ENCODE measurements around the gene AGO3.
A peak's percentile ranks its signal among the peaks of the same experiment; 100 is the strongest.
"Not testable (repeated sequence)": the region's sequence is repeated elsewhere in the genome, so short reads cannot be mapped to it uniquely, and the experiment has no call there.

AGO3 gene

GRCh38 chr1:35930593-35931445 is at the start of gene AGO3:
TSS of gene AGO3 (plus strand) at chr1:35931105. CDS start at chr1:35931427, 322 bp downstream.
- H3K4me1 Mint-ChIP-seq (ENCODE audit: low read depth) = peaks cover 33% of the 10 kb centered on the region
- H3K4me3 Mint-ChIP-seq = peak within 1 kb of the TSS; percentile 96
- no peaks in the 10 kb centered on the region for H3K27me3 Mint-ChIP-seq
- H3K36me3 Mint-ChIP-seq = no peaks in the 10 kb centered on the region
- peak within 1 kb of the TSS; percentile 97 for H3K27ac Mint-ChIP-seq
- H3K9me3 Mint-ChIP-seq (ENCODE audit: low read depth) = no peaks in the 10 kb centered on the region

GRCh38 chr1:35881850-35882273 is 49.0 kb upstream of the AGO3 start:
- no peaks in the 10 kb centered on the region for H3K9me3 Mint-ChIP-seq (ENCODE audit: low read depth)
- H3K27me3 Mint-ChIP-seq = no peaks in the 10 kb centered on the region
- peaks cover 38% of the 10 kb centered on the region for H3K4me1 Mint-ChIP-seq (ENCODE audit: low read depth)
- H3K4me3 Mint-ChIP-seq = peak overlapping the region; percentile 60
- H3K27ac Mint-ChIP-seq = peak overlapping the region; percentile 29
- H3K36me3 Mint-ChIP-seq = no peaks in the 10 kb centered on the region

GRCh38 chr1:35882586-35882944 is 48.3 kb upstream of the AGO3 start:
- H3K9me3 Mint-ChIP-seq (ENCODE audit: low read depth) = no peaks in the 10 kb centered on the region
- peak overlapping the region; percentile 60 for H3K4me3 Mint-ChIP-seq
- H3K36me3 Mint-ChIP-seq = no peaks in the 10 kb centered on the region
- no peak overlapping the region for H3K27ac Mint-ChIP-seq
- H3K4me1 Mint-ChIP-seq (ENCODE audit: low read depth) = peaks cover 45% of the 10 kb centered on the region
- H3K27me3 Mint-ChIP-seq = no peaks in the 10 kb centered on the region

- H3K27me3 Mint-ChIP-seq = no peaks in the 10 kb centered on the region
- H3K4me3 Mint-ChIP-seq = peak within 1 kb of the TSS; percentile 94
- peaks cover 49% of the 10 kb centered on the region for H3K4me1 Mint-ChIP-seq (ENCODE audit: low read depth)
- peak within 1 kb of the TSS; percentile 88 for H3K27ac Mint-ChIP-seq
- H3K9me3 Mint-ChIP-seq (ENCODE audit: low read depth) = no peaks in the 10 kb centered on the region
- no peaks in the 10 kb centered on the region for H3K36me3 Mint-ChIP-seq
Measured at GRCh38 chr1:35882945-35883634, 47.8 kb upstream of the AGO3 start, which contains the start of gene AGO1. TSS of gene AGO1 (plus strand) at chr1:35883209. CDS start at chr1:35883422, 213 bp downstream.

- Mint-ChIP-seq H3K27ac (peak overlapping the region; percentile 88), H3K4me3 (peak overlapping the region; percentile 94), H3K9me3 (ENCODE audit: low read depth) (no peaks in the 10 kb centered on the region), H3K36me3 (peaks cover under 1% of the 10 kb centered on the region), H3K4me1 (ENCODE audit: low read depth) (peaks cover 49% of the 10 kb centered on the region), H3K27me3 (no peaks in the 10 kb centered on the region)
Measured at GRCh38 chr1:35883635-35884101, 47.2 kb upstream of the AGO3 start.

- no peaks in the 10 kb centered on the region for H3K9me3 Mint-ChIP-seq (ENCODE audit: low read depth)
- no peaks in the 10 kb centered on the region for H3K27me3 Mint-ChIP-seq
- peak overlapping the region; percentile 64 for H3K4me3 Mint-ChIP-seq
- peaks cover 49% of the 10 kb centered on the region for H3K4me1 Mint-ChIP-seq (ENCODE audit: low read depth)
- peak overlapping the region; percentile 54 for H3K27ac Mint-ChIP-seq
- peaks cover 3% of the 10 kb centered on the region for H3K36me3 Mint-ChIP-seq
Measured at GRCh38 chr1:35884934-35885333, 46.0 kb upstream of the AGO3 start.

- peaks cover 3% of the 10 kb centered on the region for H3K36me3 Mint-ChIP-seq
- no peak overlapping the region for H3K4me3 Mint-ChIP-seq
- no peaks in the 10 kb centered on the region for H3K9me3 Mint-ChIP-seq (ENCODE audit: low read depth)
- peaks cover 49% of the 10 kb centered on the region for H3K4me1 Mint-ChIP-seq (ENCODE audit: low read depth)
- no peak overlapping the region for H3K27ac Mint-ChIP-seq
- H3K27me3 Mint-ChIP-seq = no peaks in the 10 kb centered on the region
Measured at GRCh38 chr1:35885961-35886558, 44.8 kb upstream of the AGO3 start.

- H3K4me3 Mint-ChIP-seq = no peak overlapping the region
- H3K36me3 Mint-ChIP-seq = peaks cover 3% of the 10 kb centered on the region
- H3K4me1 Mint-ChIP-seq (ENCODE audit: low read depth) = peaks cover 48% of the 10 kb centered on the region
- H3K9me3 Mint-ChIP-seq (ENCODE audit: low read depth) = no peaks in the 10 kb centered on the region
- no peaks in the 10 kb centered on the region for H3K27me3 Mint-ChIP-seq
- peak overlapping the region; percentile 16 for H3K27ac Mint-ChIP-seq
Measured at GRCh38 chr1:35886577-35887431, 44.1 kb upstream of the AGO3 start.

GRCh38 chr1:35887508-35887907 is 43.4 kb upstream of the AGO3 start:
- no peak overlapping the region for H3K4me3 Mint-ChIP-seq
- H3K27me3 Mint-ChIP-seq = no peaks in the 10 kb centered on the region
- peaks cover 8% of the 10 kb centered on the region for H3K36me3 Mint-ChIP-seq
- H3K27ac Mint-ChIP-seq = peak overlapping the region; percentile 22
- no peaks in the 10 kb centered on the region for H3K9me3 Mint-ChIP-seq (ENCODE audit: low read depth)
- peaks cover 41% of the 10 kb centered on the region for H3K4me1 Mint-ChIP-seq (ENCODE audit: low read depth)

GRCh38 chr1:35888255-35888654 is 42.6 kb upstream of the AGO3 start:
- no peak overlapping the region for H3K4me3 Mint-ChIP-seq
- H3K27ac Mint-ChIP-seq = no peak overlapping the region
- no peaks in the 10 kb centered on the region for H3K9me3 Mint-ChIP-seq (ENCODE audit: low read depth)
- no peaks in the 10 kb centered on the region for H3K27me3 Mint-ChIP-seq
- peaks cover 38% of the 10 kb centered on the region for H3K4me1 Mint-ChIP-seq (ENCODE audit: low read depth)
- H3K36me3 Mint-ChIP-seq = peaks cover 8% of the 10 kb centered on the region

- not testable (repeated sequence) for H3K9me3 Mint-ChIP-seq (ENCODE audit: low read depth); H3K27me3 Mint-ChIP-seq; H3K4me3 Mint-ChIP-seq; H3K27ac Mint-ChIP-seq
- Mint-ChIP-seq H3K36me3 (peaks cover 10% of the 10 kb centered on the region), H3K4me1 (ENCODE audit: low read depth) (peaks cover 38% of the 10 kb centered on the region)
Measured at GRCh38 chr1:35888981-35889380, 41.9 kb upstream of the AGO3 start.

- no peaks in the 10 kb centered on the region for H3K27me3 Mint-ChIP-seq
- no peaks in the 10 kb centered on the region for H3K9me3 Mint-ChIP-seq (ENCODE audit: low read depth)
- H3K27ac Mint-ChIP-seq = no peak overlapping the region
- no peak overlapping the region for H3K4me3 Mint-ChIP-seq
- no peaks in the 10 kb centered on the region for H3K4me1 Mint-ChIP-seq (ENCODE audit: low read depth)
- H3K36me3 Mint-ChIP-seq = peaks cover 15% of the 10 kb centered on the region
Measured at GRCh38 chr1:35893051-35893879, 37.6 kb upstream of the AGO3 start.

GRCh38 chr1:35894183-35894582 is 36.7 kb upstream of the AGO3 start:
- no peaks in the 10 kb centered on the region for H3K27me3 Mint-ChIP-seq
- H3K4me1 Mint-ChIP-seq (ENCODE audit: low read depth) = no peaks in the 10 kb centered on the region
- no peaks in the 10 kb centered on the region for H3K9me3 Mint-ChIP-seq (ENCODE audit: low read depth)
- H3K36me3 Mint-ChIP-seq = peaks cover 15% of the 10 kb centered on the region
- no peak overlapping the region for H3K4me3 Mint-ChIP-seq
- no peak overlapping the region for H3K27ac Mint-ChIP-seq

GRCh38 chr1:35894656-35895055 is 36.2 kb upstream of the AGO3 start:
- Mint-ChIP-seq H3K27ac (peak overlapping the region; percentile 10), H3K4me3 (no peak overlapping the region), H3K9me3 (ENCODE audit: low read depth) (no peaks in the 10 kb centered on the region), H3K4me1 (ENCODE audit: low read depth) (no peaks in the 10 kb centered on the region), H3K36me3 (peaks cover 15% of the 10 kb centered on the region), H3K27me3 (no peaks in the 10 kb centered on the region)
